OCI-LY3 (cell line): ENCODE data around the gene PALD1.

Experiments used
- H2AFZ ChIP-seq: fragments of 200-600, 300-600 bp; shearing (Covaris generic); 2 replicates; pipeline ENCODE4 v1.6.0; 2014; ENCODE audit warnings: antibody characterized with exemption, low read depth, low read length
- H3K27ac ChIP-seq: fragments of 200-600, 300-600 bp; sonication (generic); 2 replicates; pipeline ENCODE4 v1.5.1; 2014; ENCODE audit warnings: mild to moderate bottlenecking, low read length, moderate library complexity, mixed read lengths
- H3K27me3 ChIP-seq: fragments of 200-600, 300-600 bp; sonication (generic); 2 replicates; pipeline ENCODE4 v1.6.1; 2014; ENCODE audit warnings: low read depth, low read length, mixed read lengths
- H3K36me3 ChIP-seq: fragments of 200-600, 300-600 bp; sonication (generic); replicated peaks from 2 replicates; pipeline ENCODE3; 2014; ENCODE audit warnings: low read depth, low read length, mixed read lengths
- H3K4me1 ChIP-seq: fragments of 300-600, 200-600 bp; sonication (generic); 2 replicates; pipeline ENCODE4 v1.6.1; 2014; ENCODE audit warnings: low read length, mixed read lengths
- H3K4me2 ChIP-seq: fragments of 200-600, 300-600 bp; sonication (generic); 2 replicates; pipeline ENCODE4 v1.6.1; 2014; ENCODE audit warnings: low read length, mixed read lengths
- H3K4me3 ChIP-seq: fragments of 300-600, 200-600 bp; sonication (generic); 2 replicates; pipeline ENCODE4 v1.5.1; 2014; ENCODE audit warnings: antibody characterized with exemption, mild to moderate bottlenecking, low read length, moderate library complexity
- H3K79me2 ChIP-seq: fragments of 300-600, 200-600 bp; shearing (Covaris generic); 2 replicates; pipeline ENCODE4 v1.6.1; 2014; ENCODE audit warnings: mild to moderate bottlenecking, low read length, mixed read lengths
- H3K9ac ChIP-seq: fragments of 300-600, 200-600 bp; shearing (Covaris generic); 2 replicates; pipeline ENCODE4 v1.6.0; 2014; ENCODE audit warnings: mild to moderate bottlenecking, low read length, moderate library complexity
- H3K9me3 ChIP-seq: fragments of 200-600, 300-600 bp; shearing (Covaris generic); 2 replicates; pipeline ENCODE4 v1.6.1; 2014; ENCODE audit warnings: low read length, mixed read lengths; ENCODE audit not compliant: insufficient read depth
- H4K20me1 ChIP-seq: fragments of 200-600, 300-600 bp; sonication (generic); 2 replicates; pipeline ENCODE4 v1.6.1; 2016; ENCODE audit warnings: low read length, mixed read lengths; ENCODE audit not compliant: insufficient read depth
- CTCF ChIP-seq: fragments of 200-600, 300-600 bp; sonication (generic); IDR thresholded peaks from 2 replicates; pipeline ENCODE4 v1.5.1; 2014; ENCODE audit warnings: antibody characterized with exemption, low read length, low read depth
- EZH2phosphoT487 ChIP-seq: fragments of 200-600 bp; shearing (Covaris generic); IDR thresholded peaks from 2 replicates; pipeline ENCODE4 v1.6.1; 2018; ENCODE audit warnings: antibody characterized with exemption, mixed run types, low read depth

Gene PALD1

GRCh38 chr10:70615784-70616522 lies 137.4 kb downstream of the PALD1 start:
- Histone ChIP-seq H3K4me2 (no peak overlapping the region), H3K9ac (no peak overlapping the region), H3K36me3 (no peaks in the 10 kb centered on the region), H4K20me1 (no peaks in the 10 kb centered on the region), H3K4me3 (no peak overlapping the region), H3K9me3 (no peaks in the 10 kb centered on the region), H3K27ac (no peak overlapping the region), H3K27me3 (peaks cover 3% of the 10 kb centered on the region; the same call in 1 of the 2 replicates), H2AFZ (no peak overlapping the region), H3K4me1 (peaks cover 5% of the 10 kb centered on the region; the same call in 1 of the 2 replicates), H3K79me2 (no peaks in the 10 kb centered on the region)
- TF ChIP-seq CTCF (no peak), EZH2phosphoT487 (no peak)

GRCh38 chr10:70616761-70617160 lies 138.2 kb downstream of the PALD1 start:
- no peak overlapping the region for H3K4me2 ChIP-seq
- no peak overlapping the region for H3K4me3 ChIP-seq
- no peak overlapping the region for H2AFZ ChIP-seq
- H3K4me1 ChIP-seq: peaks cover 10% of the 10 kb centered on the region; the same call in 1 of the 2 replicates
- no peak for TF ChIP-seq EZH2phosphoT487
- no peak for TF ChIP-seq CTCF
- H4K20me1 ChIP-seq: no peaks in the 10 kb centered on the region
- H3K9ac ChIP-seq: no peak overlapping the region
- no peaks in the 10 kb centered on the region for H3K36me3 ChIP-seq
- H3K9me3 ChIP-seq: no peaks in the 10 kb centered on the region
- H3K27me3 ChIP-seq: peaks cover 3% of the 10 kb centered on the region; the same call in 1 of the 2 replicates
- no peak overlapping the region for H3K27ac ChIP-seq
- H3K79me2 ChIP-seq: no peaks in the 10 kb centered on the region
